Activated CD4-positive, alpha-beta T cell treated with anti-CD3 and anti-CD28 coated beads, Interleukin-2, amount 10 ng/mL, durations not matched to agents 7 days and 5 days (primary cell): ENCODE results near the gene KRTAP5-1. TPM values are rescaled to one million over a fixed set of nuclear protein-coding genes. Genes with fewer than 3 reads are reported as not detected.
"Not testable (repeated sequence)": the region's sequence is repeated elsewhere in the genome, so short reads cannot be mapped to it uniquely, and the experiment has no call there.

Experiments
- CTCF ChIA-PET: fragments of 350-600 bp; sonication (Branson Sonifier 250); formaldehyde crosslinking; loops from one replicate; lab custom pipeline; 2021; ENCODE audit warnings: antibody characterized with exemption; lab: Charles Lee
- POLR2A ChIA-PET: fragments of 350-600 bp; sonication (Branson Sonifier 250); formaldehyde crosslinking; loops from one replicate; lab custom pipeline; 2021; ENCODE audit warnings: antibody characterized with exemption; lab: Charles Lee
- DNase-seq: peaks from one replicate; pipeline ENCODE4 v3.0.0-alpha.2; 2020
- H3K27ac Mint-ChIP-seq: one replicate; pipeline ENCODE4 v1.8.0; 2021; ENCODE audit warnings: mild to moderate bottlenecking, moderate library complexity, mixed read lengths
- H3K27me3 Mint-ChIP-seq: one replicate; pipeline ENCODE4 v1.8.0; 2021; ENCODE audit warnings: mixed read lengths
- H3K36me3 Mint-ChIP-seq: one replicate; pipeline ENCODE4 v1.8.0; 2021; ENCODE audit warnings: low read depth, mixed read lengths
- H3K4me1 Mint-ChIP-seq: one replicate; pipeline ENCODE4 v1.8.0; 2021; ENCODE audit warnings: mixed read lengths
- H3K4me3 Mint-ChIP-seq: one replicate; pipeline ENCODE4 v1.8.0; 2021; ENCODE audit warnings: mild to moderate bottlenecking, moderate library complexity, mixed read lengths
- H3K9me3 Mint-ChIP-seq: one replicate; pipeline ENCODE4 v1.8.0; 2021; ENCODE audit warnings: mixed read lengths
- total RNA-seq, 2 experiments: library from RNA; stranded (reverse); gene quantifications; one replicate each; pipeline ENCODE4 v1.2.3, GENCODE V29; 2021

The KRTAP5-1 gene
- total RNA-seq, 2 experiments from 2014 or later = not detected

DNA sequence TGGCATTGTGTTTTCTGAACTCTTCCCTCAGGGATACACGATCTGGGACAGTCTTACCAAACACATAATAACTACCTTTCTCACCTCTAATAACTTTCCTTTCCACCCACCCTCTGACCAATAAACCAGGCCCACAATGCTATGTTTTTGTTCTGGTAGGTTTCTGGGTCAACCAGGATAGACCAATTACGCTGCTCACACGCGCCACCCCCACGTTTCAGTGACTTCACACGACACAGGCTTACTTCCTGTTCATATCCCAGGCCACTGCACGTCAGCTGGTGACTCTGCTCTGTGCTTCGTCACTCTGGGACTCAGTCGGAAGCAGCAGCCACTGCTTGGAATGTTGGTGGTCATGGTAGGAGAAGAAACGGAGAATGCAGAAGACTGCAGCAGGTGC lies 34.4 kb upstream of the KRTAP5-1 start:
- H3K9me3 Mint-ChIP-seq = no peaks in the 10 kb centered on the region
- no peak overlapping the region for H3K27ac Mint-ChIP-seq
- H3K36me3 Mint-ChIP-seq = no peaks in the 10 kb centered on the region
- peaks cover 4% of the 10 kb centered on the region for H3K4me1 Mint-ChIP-seq
- no peak for DNase-seq
- no peak overlapping the region for H3K4me3 Mint-ChIP-seq
- ChIA-PET POLR2A (no interaction called here), CTCF (no interaction called here)
- peaks cover 7% of the 10 kb centered on the region for H3K27me3 Mint-ChIP-seq

GRCh38 chr11:1618231-1618630 lies 33.1 kb upstream of the KRTAP5-1 start:
- CTCF ChIA-PET = interaction anchor here (1.2 kb wide), 1 partner anchor 65 kb away, joined by 3 read pairs; no protein-coding TSS in a partner anchor
- H3K9me3 Mint-ChIP-seq = no peaks in the 10 kb centered on the region
- H3K4me1 Mint-ChIP-seq = peaks cover 4% of the 10 kb centered on the region
- no peaks in the 10 kb centered on the region for H3K36me3 Mint-ChIP-seq
- no peak overlapping the region for H3K4me3 Mint-ChIP-seq
- POLR2A ChIA-PET = no interaction called here
- H3K27me3 Mint-ChIP-seq = peaks cover 5% of the 10 kb centered on the region
- DNase-seq = no peak
- no peak overlapping the region for H3K27ac Mint-ChIP-seq

DNA sequence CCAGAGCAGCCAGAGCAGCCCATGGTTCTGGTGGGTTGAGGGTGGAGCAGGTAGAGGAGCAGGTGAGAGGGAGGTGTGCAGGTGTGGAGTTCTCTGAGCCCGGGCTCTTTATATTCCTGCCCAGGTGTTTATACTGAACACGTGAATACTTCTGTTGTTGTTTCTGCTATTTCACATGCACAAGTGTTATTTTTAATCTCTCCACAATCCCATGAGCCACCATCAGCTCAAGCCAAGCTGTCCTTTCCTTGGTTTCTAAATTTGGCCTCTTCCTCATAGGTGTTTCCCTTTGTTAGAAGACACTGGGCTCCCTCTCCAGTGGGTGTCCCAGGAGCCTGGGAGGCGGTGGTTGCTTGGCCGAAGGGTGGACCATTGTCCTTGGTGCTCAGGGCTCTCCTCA lies 23.3 kb upstream of the KRTAP5-1 start, which contains the start of gene KRTAP5-3:
Gene KRTAP5-3, minus strand, starts transcription at position 101 of the 400 bp plus-strand sequence. Its CDS starts 78 bp downstream, at position 23.
- Mint-ChIP-seq H3K36me3 (no peaks in the 10 kb centered on the region), H3K4me3 (no peak within 1 kb of the TSS), H3K27me3 (peaks cover 21% of the 10 kb centered on the region), H3K4me1 (peaks cover 5% of the 10 kb centered on the region), H3K27ac (no peak within 1 kb of the TSS), H3K9me3 (no peaks in the 10 kb centered on the region)
- no peak for DNase-seq
- ChIA-PET CTCF (no interaction called here), POLR2A (no interaction called here)

DNA sequence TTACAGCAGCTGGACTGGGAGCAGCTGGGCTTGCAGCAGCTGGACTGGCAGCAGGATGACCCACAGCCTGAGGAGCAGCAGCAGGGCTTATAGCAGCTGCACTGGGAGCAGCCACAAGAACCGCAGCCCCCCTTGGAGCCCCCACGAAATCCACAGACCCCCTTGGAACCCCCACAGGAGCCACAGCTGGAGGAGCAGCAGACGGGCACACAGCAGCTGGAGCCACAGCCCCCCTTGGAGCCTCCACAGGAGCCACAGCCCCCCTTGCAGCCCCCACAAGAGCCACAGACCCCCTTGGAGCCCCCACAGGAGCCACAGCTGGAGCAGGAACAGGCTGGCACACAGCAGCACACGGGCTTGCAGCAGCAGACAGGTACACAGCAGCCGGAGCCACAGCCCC lies 22.8 kb upstream of the KRTAP5-1 start:
- H3K27ac Mint-ChIP-seq, DNase-seq, H3K4me1 Mint-ChIP-seq, H3K9me3 Mint-ChIP-seq, POLR2A ChIA-PET, CTCF ChIA-PET, H3K36me3 Mint-ChIP-seq, H3K4me3 Mint-ChIP-seq: not testable (repeated sequence)
- H3K27me3 Mint-ChIP-seq = peaks cover 24% of the 10 kb centered on the region

GRCh38 chr11:1607156-1607845 lies 22.2 kb upstream of the KRTAP5-1 start:
- DNase-seq, CTCF ChIA-PET, H3K27ac Mint-ChIP-seq, POLR2A ChIA-PET, H3K4me1 Mint-ChIP-seq, H3K9me3 Mint-ChIP-seq, H3K36me3 Mint-ChIP-seq, H3K4me3 Mint-ChIP-seq: not testable (repeated sequence)
- H3K27me3 Mint-ChIP-seq = peaks cover 27% of the 10 kb centered on the region

DNA sequence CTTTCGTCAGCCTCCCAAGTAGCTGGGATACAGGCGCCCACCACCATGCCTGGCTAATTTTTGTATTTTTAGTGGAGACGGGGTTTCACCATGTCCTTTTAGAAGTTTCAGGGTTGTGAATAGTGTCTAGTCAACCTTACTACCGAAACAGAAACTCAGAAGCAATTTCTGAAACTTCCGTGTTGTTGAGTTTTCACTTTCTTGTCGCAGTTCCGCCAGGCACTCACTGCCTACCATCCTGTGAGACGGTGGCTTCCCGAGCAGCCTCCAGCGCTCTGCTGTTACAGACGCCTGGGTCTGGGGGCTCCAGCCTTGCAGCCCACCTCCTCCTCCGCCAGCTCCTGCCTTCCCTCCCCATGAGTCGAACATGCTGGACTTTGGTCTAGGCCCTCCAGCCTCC lies 20.8 kb upstream of the KRTAP5-1 start:
- POLR2A ChIA-PET = not testable (repeated sequence)

GRCh38 chr11:1604711-1605110 lies 19.6 kb upstream of the KRTAP5-1 start:
- DNase-seq = no peak
- H3K9me3 Mint-ChIP-seq = no peaks in the 10 kb centered on the region
- ChIA-PET CTCF (no interaction called here), POLR2A (no interaction called here)
- H3K4me3 Mint-ChIP-seq = no peak overlapping the region
- H3K27me3 Mint-ChIP-seq = peaks cover 41% of the 10 kb centered on the region
- H3K36me3 Mint-ChIP-seq = no peaks in the 10 kb centered on the region
- H3K27ac Mint-ChIP-seq = no peak overlapping the region
- peaks cover 5% of the 10 kb centered on the region for H3K4me1 Mint-ChIP-seq

More for the DNA sequence above, 20.8 kb upstream of the KRTAP5-1 start:
- not testable (repeated sequence) for DNase-seq, H3K4me1 Mint-ChIP-seq, H3K9me3 Mint-ChIP-seq, H3K4me3 Mint-ChIP-seq, H3K36me3 Mint-ChIP-seq
- H3K27me3 Mint-ChIP-seq = peaks cover 35% of the 10 kb centered on the region
- CTCF ChIA-PET = interaction anchor here (0.6 to 0.7 kb wide), 2 partner anchors 17 to 29 kb away, joined by 3 read pairs; no protein-coding TSS in a partner anchor
- H3K27ac Mint-ChIP-seq = peak overlapping the region; percentile 77

GRCh38 chr11:1604181-1604580 lies 19.1 kb upstream of the KRTAP5-1 start:
- CTCF ChIA-PET = no interaction called here
- Mint-ChIP-seq H3K36me3 (no peaks in the 10 kb centered on the region), H3K4me1 (peaks cover 5% of the 10 kb centered on the region), H3K9me3 (no peaks in the 10 kb centered on the region), H3K27ac (no peak overlapping the region), H3K27me3 (peaks cover 45% of the 10 kb centered on the region), H3K4me3 (no peak overlapping the region)
- POLR2A ChIA-PET = no interaction called here
- no peak for DNase-seq

GRCh38 chr11:1603629-1604028 lies 18.5 kb upstream of the KRTAP5-1 start:
- CTCF ChIA-PET = no interaction called here
- Mint-ChIP-seq H3K27me3 (peaks cover 50% of the 10 kb centered on the region), H3K27ac (no peak overlapping the region), H3K36me3 (no peaks in the 10 kb centered on the region), H3K4me3 (no peak overlapping the region), H3K9me3 (no peaks in the 10 kb centered on the region), H3K4me1 (peaks cover 5% of the 10 kb centered on the region)
- POLR2A ChIA-PET = no interaction called here
- no peak for DNase-seq

DNA sequence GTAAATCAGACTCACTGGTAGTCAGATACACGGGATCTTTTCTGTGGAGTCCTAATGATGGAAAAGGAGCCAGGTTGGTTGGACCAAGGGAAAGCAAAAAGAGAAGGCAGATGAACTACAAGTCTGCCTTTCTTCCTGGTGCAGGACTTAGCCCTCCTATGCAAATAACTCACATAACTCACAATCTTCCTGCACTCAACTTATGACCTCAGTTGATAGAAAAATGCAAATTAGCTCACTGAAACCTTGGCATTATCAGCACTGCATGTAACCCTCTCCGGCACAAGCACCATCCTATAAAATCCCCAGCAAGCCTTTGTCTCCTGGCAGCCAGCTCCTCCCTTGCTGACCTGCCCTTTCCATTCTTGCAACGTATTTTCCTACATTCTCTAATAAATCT lies 16.6 kb upstream of the KRTAP5-1 start:
- CTCF ChIA-PET, POLR2A ChIA-PET, H3K4me1 Mint-ChIP-seq: not testable (repeated sequence)

GRCh38 chr11:1600626-1601025 lies 15.5 kb upstream of the KRTAP5-1 start:
- H3K27ac Mint-ChIP-seq = no peak overlapping the region
- H3K27me3 Mint-ChIP-seq = peaks cover 46% of the 10 kb centered on the region
- no peak for DNase-seq
- CTCF ChIA-PET = no interaction called here
- no peaks in the 10 kb centered on the region for H3K9me3 Mint-ChIP-seq
- peaks cover under 1% of the 10 kb centered on the region for H3K4me1 Mint-ChIP-seq
- no peak overlapping the region for H3K4me3 Mint-ChIP-seq
- POLR2A ChIA-PET = no interaction called here
- no peaks in the 10 kb centered on the region for H3K36me3 Mint-ChIP-seq

More for the DNA sequence above, 16.6 kb upstream of the KRTAP5-1 start:
- not testable (repeated sequence) for DNase-seq, H3K27ac Mint-ChIP-seq, H3K9me3 Mint-ChIP-seq, H3K36me3 Mint-ChIP-seq, H3K4me3 Mint-ChIP-seq
- H3K27me3 Mint-ChIP-seq = peaks cover 45% of the 10 kb centered on the region

GRCh38 chr11:1598816-1599215 lies 13.7 kb upstream of the KRTAP5-1 start:
- ChIA-PET CTCF (interaction anchor here (0.8 to 1.0 kb wide), 2 partner anchors 24 to 33 kb away, joined by 3 read pairs; no protein-coding TSS in a partner anchor), POLR2A (no interaction called here)
- Mint-ChIP-seq H3K4me3 (no peak overlapping the region), H3K4me1 (peaks cover 7% of the 10 kb centered on the region), H3K36me3 (no peaks in the 10 kb centered on the region), H3K27me3 (peaks cover 60% of the 10 kb centered on the region), H3K27ac (no peak overlapping the region), H3K9me3 (no peaks in the 10 kb centered on the region)
- no peak for DNase-seq

- peaks cover 62% of the 10 kb centered on the region for H3K27me3 Mint-ChIP-seq
- CTCF ChIA-PET = interaction anchor here (1.0 to 1.1 kb wide), 2 partner anchors 10 to 23 kb away, joined by 3 read pairs; no protein-coding TSS in a partner anchor
- H3K9me3 Mint-ChIP-seq, H3K4me1 Mint-ChIP-seq, H3K27ac Mint-ChIP-seq, H3K36me3 Mint-ChIP-seq, H3K4me3 Mint-ChIP-seq, POLR2A ChIA-PET, DNase-seq: not testable (repeated sequence)
These were observed 13.3 kb upstream of the KRTAP5-1 start for GRCh38 chr11:1598406-1598805.
